Stimulated activated effector memory CD8-positive, alpha-beta T cell treated with anti-CD3 and anti-CD28 coated beads, Interleukin-12 subunit alpha, Interleukin-12 subunit beta, amount 100 ng/mL, for 72 hours (primary cell): ENCODE data around the gene PAPOLB.
"Not testable (repeated sequence)": the region's sequence is repeated elsewhere in the genome, so short reads cannot be mapped to it uniquely, and the experiment has no call there.

ENCODE experiments used
- ATAC-seq: fragments of 150-1000 bp; cut with Tn5 transposase; 2 replicates; pipeline ENCODE4 v1.10.0; 2021
- DNase-seq, 2 donors: peaks; one replicate each; pipeline ENCODE4 v3.0.0; 2021 to 2022; ENCODE audit warnings: low spot score in 2 of 2
- H3K27ac Mint-ChIP-seq: one replicate; pipeline ENCODE4 v1.8.0; 2022; ENCODE audit warnings: mild to moderate bottlenecking, mixed read lengths
- H3K36me3 Mint-ChIP-seq: one replicate; pipeline ENCODE4 v1.8.0; 2022; ENCODE audit warnings: mild to moderate bottlenecking, mixed read lengths
- H3K4me1 Mint-ChIP-seq: one replicate; pipeline ENCODE4 v1.8.0; 2022; ENCODE audit warnings: mixed read lengths
- H3K4me3 Mint-ChIP-seq: one replicate; pipeline ENCODE4 v1.8.0; 2022; ENCODE audit warnings: mild to moderate bottlenecking, mixed read lengths
- H3K9me3 Mint-ChIP-seq: one replicate; pipeline ENCODE4 v1.8.0; 2022; ENCODE audit warnings: mixed read lengths

The PAPOLB gene

DNA sequence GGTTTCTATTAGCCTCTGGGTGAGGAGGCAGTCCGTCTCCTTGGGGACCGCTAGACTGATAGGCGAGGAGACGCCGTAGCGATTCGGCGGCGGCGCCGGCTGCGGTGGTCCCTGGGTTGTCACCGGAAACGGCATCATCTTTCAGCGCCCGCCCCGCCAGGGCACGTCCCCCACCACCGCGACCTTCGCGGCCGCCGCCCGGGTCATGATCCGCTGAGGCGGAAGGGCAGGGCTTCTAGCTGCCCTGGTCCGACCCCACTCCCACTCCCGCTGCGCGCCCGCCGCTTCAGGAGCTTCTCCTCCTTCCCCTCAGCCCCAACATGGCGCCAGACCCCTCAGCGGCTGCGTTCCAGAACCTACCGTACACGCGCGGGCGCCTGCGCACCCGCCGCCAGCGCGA lies at the start of gene PAPOLB:
Gene PAPOLB (minus strand): TSS at position 358 of the 400 bp plus-strand sequence. CDS start 220 bp downstream, at position 138.
- Mint-ChIP-seq H3K27ac (peak within 1 kb of the TSS; percentile 54), H3K36me3 (no peaks in the 10 kb centered on the region), H3K4me1 (peaks cover 6% of the 10 kb centered on the region), H3K4me3 (peak within 1 kb of the TSS; percentile 65), H3K9me3 (peaks cover 5% of the 10 kb centered on the region)
- peak in 1 of 2 donors; percentile 43 for DNase-seq
- peak; percentile 89 for ATAC-seq

DNA sequence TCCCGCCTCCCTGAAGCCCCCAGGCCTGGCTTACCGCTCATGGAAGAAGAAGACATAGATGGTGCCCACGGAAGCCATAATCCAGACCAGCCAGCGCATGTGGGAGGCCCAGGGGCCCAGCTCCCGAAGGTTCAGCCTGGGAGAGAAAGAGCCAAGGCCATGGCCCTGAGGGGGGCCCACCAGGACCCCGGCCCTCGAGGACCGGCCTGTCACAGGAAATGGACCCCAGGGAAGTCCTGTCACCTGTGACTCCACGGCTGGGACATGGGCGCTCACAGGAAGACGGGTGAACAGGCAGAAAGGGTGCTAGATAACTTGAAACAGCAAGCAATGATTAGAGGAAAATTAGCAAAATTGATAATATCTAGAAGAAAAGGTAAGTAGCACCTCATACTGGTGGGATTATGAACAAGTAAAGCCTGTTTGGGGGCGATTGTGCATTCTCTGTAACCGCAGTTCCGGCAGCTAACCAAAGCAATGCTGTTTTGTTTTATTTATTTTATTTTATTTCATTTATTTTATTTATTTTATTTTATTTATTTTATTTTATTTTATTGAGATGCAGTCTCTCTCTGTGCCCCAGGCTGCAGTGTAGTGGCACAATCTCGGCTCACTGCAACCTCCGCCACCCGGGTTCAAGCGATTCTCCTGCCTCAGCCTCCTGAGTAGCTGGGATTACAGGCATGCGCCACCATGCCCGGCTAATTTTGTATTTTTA lies 49.4 kb upstream of the PAPOLB start:
- ATAC-seq = no peak
- no peak for DNase-seq
- Mint-ChIP-seq H3K4me3 (no peak overlapping the region), H3K36me3 (no peaks in the 10 kb centered on the region), H3K4me1 (no peaks in the 10 kb centered on the region), H3K9me3 (no peaks in the 10 kb centered on the region), H3K27ac (no peak overlapping the region)

DNA sequence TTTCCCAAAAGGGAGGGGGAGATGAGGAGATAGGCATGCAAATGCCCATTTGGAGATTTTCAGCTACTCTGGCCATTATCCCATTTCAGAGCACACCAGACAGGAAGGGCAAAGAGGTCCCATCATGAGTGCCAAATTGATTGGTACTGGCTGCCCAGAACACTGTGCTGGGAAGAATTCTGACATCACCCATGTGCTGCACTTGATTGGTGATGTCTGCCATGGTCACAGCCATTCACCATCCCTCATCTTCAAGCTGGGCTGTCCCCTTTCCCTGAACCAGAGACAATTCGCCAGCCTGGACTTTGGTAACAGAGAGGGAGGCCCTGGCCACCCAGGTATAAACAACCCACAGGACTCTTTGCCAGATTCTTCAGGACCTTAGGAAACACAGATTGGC lies 44.9 kb upstream of the PAPOLB start:
- no peaks in the 10 kb centered on the region for H3K9me3 Mint-ChIP-seq
- DNase-seq = no peak
- no peak overlapping the region for H3K27ac Mint-ChIP-seq
- no peak overlapping the region for H3K4me3 Mint-ChIP-seq
- no peaks in the 10 kb centered on the region for H3K4me1 Mint-ChIP-seq
- no peaks in the 10 kb centered on the region for H3K36me3 Mint-ChIP-seq
- ATAC-seq = no peak

DNA sequence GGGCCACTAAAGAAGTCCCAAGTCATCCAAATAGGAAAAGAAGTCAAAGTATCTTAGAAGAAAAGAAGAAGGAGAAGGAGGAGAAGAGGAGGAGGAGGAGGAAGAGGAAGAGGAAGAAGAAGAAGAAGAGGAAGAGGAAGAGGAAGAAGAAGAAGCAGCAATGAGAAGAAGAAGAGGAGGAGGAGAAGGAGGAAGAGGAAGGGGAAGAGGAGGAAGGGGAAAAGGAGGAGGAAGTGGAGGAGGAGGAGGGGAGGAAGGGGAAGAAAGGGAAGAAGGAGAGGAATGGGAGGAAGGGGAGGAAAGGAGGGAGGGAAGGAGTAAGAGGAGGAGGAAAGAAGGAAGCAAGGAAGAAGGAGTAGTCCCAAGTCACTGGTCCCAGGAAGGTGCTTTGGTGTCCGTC lies 43.3 kb upstream of the PAPOLB start:
- Mint-ChIP-seq H3K9me3 (no peaks in the 10 kb centered on the region), H3K27ac (no peak overlapping the region), H3K4me1 (no peaks in the 10 kb centered on the region), H3K4me3 (no peak overlapping the region), H3K36me3 (no peaks in the 10 kb centered on the region)
- ATAC-seq = no peak
- no peak for DNase-seq

DNA sequence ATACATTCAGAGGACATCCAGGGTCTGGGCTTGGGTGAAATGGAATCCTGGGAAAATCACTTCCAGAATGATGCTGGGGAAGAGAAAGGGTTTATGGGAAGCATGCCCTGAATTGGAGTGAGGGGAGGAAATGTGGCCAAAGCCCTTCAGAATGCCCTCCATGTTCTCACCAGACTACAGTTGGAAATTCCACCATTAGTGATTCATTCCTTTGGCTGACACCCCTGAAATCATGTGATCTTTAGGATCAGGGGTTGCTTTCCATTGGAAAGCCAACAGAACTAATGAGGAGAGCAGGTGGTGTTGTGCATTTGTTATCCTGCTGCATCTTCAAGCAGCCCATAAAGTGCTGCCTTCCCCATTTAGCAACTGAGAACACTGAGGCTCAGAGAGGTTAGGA lies 42.5 kb upstream of the PAPOLB start:
- Mint-ChIP-seq H3K4me3 (no peak overlapping the region), H3K27ac (no peak overlapping the region), H3K36me3 (no peaks in the 10 kb centered on the region), H3K4me1 (no peaks in the 10 kb centered on the region), H3K9me3 (no peaks in the 10 kb centered on the region)
- ATAC-seq (no peak), DNase-seq (no peak)

DNA sequence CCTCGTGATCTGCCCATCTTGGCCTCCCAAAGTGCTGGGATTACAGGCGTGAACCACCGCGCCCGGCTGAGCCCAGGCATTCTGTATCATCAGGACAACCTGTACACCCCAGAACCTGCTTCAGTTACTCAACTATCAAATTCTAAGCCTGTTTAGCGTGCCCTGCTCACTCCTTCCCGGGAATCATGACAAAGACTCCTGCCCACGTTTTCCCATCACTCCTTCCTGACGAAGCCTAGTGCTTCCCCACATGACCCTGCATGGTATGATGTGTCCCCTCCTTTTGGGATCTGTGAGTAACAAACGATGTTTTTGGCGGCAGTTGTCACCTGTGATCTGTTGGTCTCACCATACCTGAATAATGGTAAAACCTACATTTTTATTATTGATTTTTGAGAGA lies 33.9 kb upstream of the PAPOLB start:
- H3K4me3 Mint-ChIP-seq = no peak overlapping the region

DNA sequence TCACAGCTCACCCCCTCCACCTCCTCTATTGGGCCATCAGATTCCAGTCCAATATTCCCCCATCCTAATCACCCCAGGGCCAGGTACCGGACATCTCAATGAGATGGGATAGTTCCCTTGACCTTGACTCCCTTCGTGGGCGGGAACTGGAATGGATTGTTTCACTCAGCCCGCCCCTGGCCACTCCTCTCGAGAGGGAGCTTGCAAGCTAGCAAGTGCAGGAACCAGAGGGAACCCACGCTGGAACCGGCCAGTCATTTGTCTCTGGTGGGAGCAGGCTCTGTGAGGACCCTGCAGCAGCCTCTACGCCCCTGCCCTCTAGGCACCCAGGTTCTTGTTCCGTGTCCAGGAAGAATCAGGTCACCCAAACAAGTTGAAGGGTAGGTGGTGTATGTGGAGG lies 32.7 kb upstream of the PAPOLB start:
- Mint-ChIP-seq H3K27ac (no peak overlapping the region), H3K9me3 (peaks cover 4% of the 10 kb centered on the region), H3K4me1 (no peaks in the 10 kb centered on the region), H3K36me3 (no peaks in the 10 kb centered on the region), H3K4me3 (no peak overlapping the region)
- ATAC-seq = no peak
- no peak for DNase-seq

More for the DNA sequence above, 33.9 kb upstream of the PAPOLB start:
- DNase-seq (no peak), ATAC-seq (no peak)
- Mint-ChIP-seq H3K27ac (no peak overlapping the region), H3K9me3 (peaks cover 4% of the 10 kb centered on the region), H3K4me1 (no peaks in the 10 kb centered on the region), H3K36me3 (no peaks in the 10 kb centered on the region)

DNA sequence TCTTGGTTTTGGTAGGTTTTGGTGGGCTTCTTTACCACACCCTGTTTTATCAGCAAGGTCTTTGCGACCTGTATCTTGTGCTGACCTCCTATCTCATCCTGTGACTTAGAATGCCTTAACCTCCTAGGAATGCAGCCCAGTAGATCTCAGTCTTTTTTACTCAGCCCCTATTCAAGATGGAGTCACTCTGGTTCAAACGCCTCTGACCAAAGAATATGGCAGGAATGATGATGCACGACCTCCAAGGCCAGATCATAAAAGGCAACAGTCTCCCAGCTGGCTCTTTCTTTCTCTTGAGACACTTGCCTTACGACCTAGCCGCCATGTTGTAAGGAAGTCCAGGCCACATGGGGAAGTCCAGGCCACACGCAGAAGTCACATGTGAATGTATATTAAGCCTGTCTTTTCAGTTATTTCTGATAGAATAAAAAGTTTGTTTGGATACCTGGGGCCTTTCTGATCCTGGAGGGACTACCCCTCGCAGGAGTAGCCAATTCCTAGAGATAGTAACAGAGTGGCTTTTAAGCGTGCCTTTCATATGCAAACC lies 32.2 kb upstream of the PAPOLB start:
- Mint-ChIP-seq H3K36me3 (no peaks in the 10 kb centered on the region), H3K27ac (no peak overlapping the region), H3K4me3 (no peak overlapping the region), H3K9me3 (peaks cover 4% of the 10 kb centered on the region), H3K4me1 (no peaks in the 10 kb centered on the region)
- no peak for DNase-seq
- no peak for ATAC-seq

DNA sequence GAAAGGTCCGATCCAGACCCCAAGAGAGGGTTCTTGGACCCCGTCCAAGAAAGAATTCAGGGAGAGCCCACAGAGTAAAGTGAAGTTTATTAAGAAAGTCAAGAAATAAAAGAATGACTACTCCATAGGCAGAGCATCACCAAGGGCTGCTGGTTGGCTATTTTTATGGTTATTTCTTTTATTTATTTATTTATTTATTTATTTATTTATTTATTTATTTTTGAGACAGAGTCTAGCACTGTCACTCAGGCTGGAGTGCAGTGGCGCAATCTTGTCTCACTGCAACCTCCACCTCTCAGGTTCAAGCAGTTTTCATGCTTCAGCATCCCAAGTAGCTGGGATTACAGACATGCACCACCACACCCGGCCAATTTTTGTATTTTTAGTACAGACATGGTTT lies 31.4 kb upstream of the PAPOLB start:
- DNase-seq, H3K4me3 Mint-ChIP-seq, H3K4me1 Mint-ChIP-seq, H3K27ac Mint-ChIP-seq, H3K36me3 Mint-ChIP-seq, H3K9me3 Mint-ChIP-seq, ATAC-seq: not testable (repeated sequence)

DNA sequence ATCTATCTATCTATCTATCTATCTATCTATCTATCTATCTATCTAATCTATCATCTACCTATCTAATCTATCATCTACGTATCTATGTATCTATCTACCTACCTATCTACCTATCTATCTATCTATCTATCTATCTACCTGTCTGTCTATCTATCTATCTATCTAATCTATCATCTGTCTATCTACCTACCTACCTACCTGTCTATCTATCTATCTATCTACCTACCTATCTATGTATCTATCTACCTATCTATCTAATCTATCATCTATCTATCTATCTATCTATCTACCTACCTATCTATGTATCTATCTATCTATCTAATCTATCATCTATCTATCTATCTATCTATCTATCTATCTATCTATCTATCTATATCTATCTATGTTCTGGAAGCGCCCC lies 29.7 kb upstream of the PAPOLB start:
- not testable (repeated sequence) for H3K4me1 Mint-ChIP-seq, H3K4me3 Mint-ChIP-seq, H3K27ac Mint-ChIP-seq, H3K9me3 Mint-ChIP-seq, ATAC-seq, H3K36me3 Mint-ChIP-seq, DNase-seq

DNA sequence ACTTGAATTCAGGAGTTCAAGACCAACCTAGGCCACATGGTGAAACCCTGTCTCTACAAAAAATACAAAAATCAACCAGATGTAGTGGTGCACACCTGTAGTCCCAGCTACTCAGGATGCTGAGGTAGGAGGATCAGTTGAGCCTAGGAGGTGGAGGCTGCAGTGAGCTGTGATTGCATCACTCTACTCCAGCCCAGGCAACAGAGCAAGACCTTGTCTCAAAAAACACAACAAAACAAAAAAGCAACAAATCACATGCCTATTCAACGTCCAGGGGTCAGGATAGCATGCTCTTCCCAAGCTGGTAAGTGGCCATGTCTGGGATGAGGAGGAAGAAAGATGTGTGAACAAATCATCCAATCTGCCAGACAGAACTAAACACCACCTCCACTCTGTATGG lies 27.9 kb upstream of the PAPOLB start:
- Mint-ChIP-seq H3K36me3 (no peaks in the 10 kb centered on the region), H3K9me3 (peaks cover 4% of the 10 kb centered on the region), H3K27ac (no peak overlapping the region), H3K4me1 (no peaks in the 10 kb centered on the region), H3K4me3 (no peak overlapping the region)
- ATAC-seq (no peak), DNase-seq (no peak)

DNA sequence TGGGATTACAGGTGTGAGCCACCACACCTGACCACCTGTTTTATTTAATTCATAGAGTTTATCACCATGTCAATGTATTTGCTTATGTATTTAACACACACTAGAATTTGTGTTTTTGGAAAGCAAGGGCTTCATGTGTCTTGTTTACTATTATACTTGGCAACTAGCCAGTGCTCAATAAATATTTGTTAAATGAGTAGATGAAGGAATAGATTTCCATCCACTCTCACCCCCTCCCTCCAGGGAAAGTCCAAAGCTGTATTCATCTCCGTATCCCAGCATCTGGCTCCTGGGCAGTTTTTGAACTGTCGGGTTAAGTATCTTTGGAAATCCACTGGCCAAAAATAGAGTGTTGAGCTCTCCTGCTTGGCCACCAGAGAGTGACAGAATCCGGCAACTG lies 26.3 kb upstream of the PAPOLB start:
- DNase-seq (no peak), ATAC-seq (no peak)
- H3K36me3 Mint-ChIP-seq = no peaks in the 10 kb centered on the region
- H3K4me3 Mint-ChIP-seq = no peak overlapping the region
- H3K4me1 Mint-ChIP-seq = no peaks in the 10 kb centered on the region
- no peak overlapping the region for H3K27ac Mint-ChIP-seq
- H3K9me3 Mint-ChIP-seq = no peaks in the 10 kb centered on the region

DNA sequence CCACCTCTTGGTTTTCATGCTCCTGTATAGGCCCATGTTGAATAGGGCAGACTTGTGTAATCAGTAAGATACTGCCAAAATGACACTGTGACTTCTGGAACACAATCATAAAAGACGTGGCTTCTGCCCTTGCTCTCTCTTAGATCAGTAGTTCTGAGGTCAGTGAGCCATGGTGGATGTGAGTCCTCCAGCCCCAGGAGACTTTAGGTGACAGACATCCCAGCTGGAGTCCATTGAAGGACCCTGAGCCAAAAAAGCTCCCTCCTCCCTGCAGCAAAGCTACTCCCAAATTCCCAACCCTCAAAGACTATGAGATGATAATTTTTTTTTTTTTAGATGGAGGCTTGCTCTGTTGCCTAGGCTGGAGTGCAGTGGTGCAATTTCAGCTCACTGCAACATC lies 24.8 kb upstream of the PAPOLB start:
- H3K27ac Mint-ChIP-seq = no peak overlapping the region
- DNase-seq (no peak), ATAC-seq (no peak)
- peaks cover 7% of the 10 kb centered on the region for H3K4me1 Mint-ChIP-seq
- no peaks in the 10 kb centered on the region for H3K9me3 Mint-ChIP-seq
- no peaks in the 10 kb centered on the region for H3K36me3 Mint-ChIP-seq
- no peak overlapping the region for H3K4me3 Mint-ChIP-seq

DNA sequence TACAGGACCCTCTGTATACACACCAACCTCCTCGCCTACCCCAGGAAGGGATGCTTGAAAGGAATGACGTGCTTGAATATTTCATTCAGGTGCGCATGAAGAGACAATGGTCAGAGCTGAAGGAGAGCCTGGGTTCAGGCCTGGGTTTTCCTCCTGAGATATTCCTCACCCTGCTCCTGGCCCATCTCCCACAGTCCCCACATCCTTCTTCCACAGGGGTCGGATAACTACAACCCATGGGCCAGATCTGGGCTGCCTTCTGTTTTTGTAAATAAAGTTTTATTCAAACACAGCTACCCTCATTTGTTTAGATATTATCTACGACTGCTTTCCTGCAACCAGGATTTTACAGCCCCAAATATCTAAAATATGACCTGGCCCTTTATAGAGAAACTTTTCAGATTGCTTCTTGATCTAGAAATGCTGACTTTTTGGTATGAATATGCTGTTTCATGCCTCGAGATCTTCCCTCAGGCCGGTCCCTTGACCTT lies 23.5 kb upstream of the PAPOLB start:
- DNase-seq (no peak), ATAC-seq (no peak)
- Mint-ChIP-seq H3K4me1 (peaks cover 7% of the 10 kb centered on the region), H3K9me3 (no peaks in the 10 kb centered on the region), H3K27ac (no peak overlapping the region), H3K36me3 (no peaks in the 10 kb centered on the region), H3K4me3 (no peak overlapping the region)

DNA sequence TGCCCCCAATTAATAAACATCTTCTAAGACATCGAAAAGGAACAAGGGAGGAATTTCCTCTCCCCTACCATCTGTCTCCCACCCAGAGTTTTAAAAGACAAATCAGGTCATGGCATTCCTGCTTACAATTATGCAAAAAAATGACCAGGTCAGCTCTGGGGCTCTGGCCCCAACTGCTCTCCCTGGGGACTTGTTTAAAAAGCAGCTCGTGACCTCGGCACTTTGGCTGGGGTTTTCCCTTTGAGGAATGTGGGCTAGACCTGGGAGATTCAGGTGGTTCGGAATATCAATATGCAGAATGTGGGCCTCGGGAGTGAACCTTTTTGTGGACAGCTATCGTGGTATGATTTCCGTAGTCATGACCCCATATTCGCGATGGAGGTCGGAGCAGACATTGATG lies 22.3 kb upstream of the PAPOLB start:
- Mint-ChIP-seq H3K4me3 (no peak overlapping the region), H3K27ac (no peak overlapping the region), H3K36me3 (no peaks in the 10 kb centered on the region), H3K4me1 (peaks cover 7% of the 10 kb centered on the region), H3K9me3 (no peaks in the 10 kb centered on the region)
- DNase-seq = no peak
- no peak for ATAC-seq

DNA sequence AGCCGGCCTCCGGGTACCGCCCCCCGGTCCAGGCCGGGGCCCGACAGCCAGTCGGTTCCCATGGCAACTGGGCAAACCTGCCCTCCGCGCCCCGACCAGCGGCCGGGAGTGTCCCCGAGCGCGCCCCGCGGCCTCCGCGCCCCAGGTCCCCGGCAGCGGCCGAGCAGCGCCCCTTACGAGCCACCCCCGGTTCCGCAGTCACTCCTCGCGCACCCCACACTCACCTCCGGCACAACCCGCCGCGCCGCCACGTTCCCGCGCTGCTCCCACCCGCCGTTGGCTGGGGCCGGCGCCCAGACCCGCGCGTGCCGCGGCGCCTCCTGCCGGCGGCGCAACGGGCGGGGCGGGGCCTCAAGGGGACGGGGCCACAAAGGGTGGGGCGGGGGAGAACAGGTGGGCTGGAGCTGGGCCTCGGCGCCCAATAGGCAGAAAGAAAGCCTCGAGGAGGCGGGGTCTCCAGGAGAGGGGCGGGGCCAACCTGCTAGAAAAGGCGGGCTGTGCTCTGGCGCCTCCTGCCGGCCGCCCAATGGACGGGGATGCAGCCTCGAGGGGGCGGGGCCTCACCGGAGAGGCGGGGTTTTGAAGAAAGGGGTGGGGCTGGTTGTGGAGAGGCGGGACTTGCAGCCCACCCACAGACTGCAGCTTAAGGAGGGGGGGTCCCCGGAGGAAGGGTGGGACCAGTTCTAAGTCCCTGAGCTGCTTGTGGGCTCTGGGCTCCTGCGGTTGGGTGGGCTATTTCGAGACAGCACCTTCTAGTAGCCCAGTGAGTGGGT lies 21.7 kb upstream of the PAPOLB start, which contains the start of gene RADIL:
Gene RADIL (minus strand): TSS at position 345 of the 773 bp plus-strand sequence. CDS start 5,577 bp downstream, outside the sequence.
- H3K9me3 Mint-ChIP-seq = no peaks in the 10 kb centered on the region
- H3K36me3 Mint-ChIP-seq = no peaks in the 10 kb centered on the region
- no peak within 1 kb of the TSS for H3K27ac Mint-ChIP-seq
- peaks cover 7% of the 10 kb centered on the region for H3K4me1 Mint-ChIP-seq
- ATAC-seq (peak; percentile 92), DNase-seq (peak; percentile 87 to 94)
- peak within 1 kb of the TSS; percentile 54 for H3K4me3 Mint-ChIP-seq
